ENCODE data around the gene FMO4. TPM values are rescaled to one million over a fixed set of nuclear protein-coding genes. Genes with fewer than 3 reads are reported as not detected.
"Not testable (repeated sequence)": the region's sequence is repeated elsewhere in the genome, so short reads cannot be mapped to it uniquely, and the experiment has no call there.

FMO4 gene
- polyA plus RNA-seq, 1 experiment, result 1.2 TPM

- CTCF ChIA-PET, result no interaction called here
- no peaks in the 10 kb centered on the region for H3K9me3 ChIP-seq (ENCODE audit: control insufficient read depth, insufficient read depth, low read length)
- POLR2A ChIA-PET, result no interaction called here
- H3K4me3 ChIP-seq (ENCODE audit: low read depth, low read length), result no peak overlapping the region
- no peak for DNase-seq (ENCODE audit: low read depth, low spot score)
- TF ChIP-seq, protein P1, sequence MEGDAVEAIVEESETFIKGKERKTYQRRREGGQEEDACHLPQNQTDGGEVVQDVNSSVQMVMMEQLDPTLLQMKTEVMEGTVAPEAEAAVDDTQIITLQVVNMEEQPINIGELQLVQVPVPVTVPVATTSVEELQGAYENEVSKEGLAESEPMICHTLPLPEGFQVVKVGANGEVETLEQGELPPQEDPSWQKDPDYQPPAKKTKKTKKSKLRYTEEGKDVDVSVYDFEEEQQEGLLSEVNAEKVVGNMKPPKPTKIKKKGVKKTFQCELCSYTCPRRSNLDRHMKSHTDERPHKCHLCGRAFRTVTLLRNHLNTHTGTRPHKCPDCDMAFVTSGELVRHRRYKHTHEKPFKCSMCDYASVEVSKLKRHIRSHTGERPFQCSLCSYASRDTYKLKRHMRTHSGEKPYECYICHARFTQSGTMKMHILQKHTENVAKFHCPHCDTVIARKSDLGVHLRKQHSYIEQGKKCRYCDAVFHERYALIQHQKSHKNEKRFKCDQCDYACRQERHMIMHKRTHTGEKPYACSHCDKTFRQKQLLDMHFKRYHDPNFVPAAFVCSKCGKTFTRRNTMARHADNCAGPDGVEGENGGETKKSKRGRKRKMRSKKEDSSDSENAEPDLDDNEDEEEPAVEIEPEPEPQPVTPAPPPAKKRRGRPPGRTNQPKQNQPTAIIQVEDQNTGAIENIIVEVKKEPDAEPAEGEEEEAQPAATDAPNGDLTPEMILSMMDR (IDR thresholded peaks at IDR 0.05; ENCODE audit: low read depth, low read length), result no peak
- H3K27me3 ChIP-seq (ENCODE audit: control insufficient read depth, insufficient read depth, low read length), result no peaks in the 10 kb centered on the region
- H3K27ac ChIP-seq (ENCODE audit: low read depth, low read length), result no peak overlapping the region
These were observed 23.4 kb upstream of the FMO4 start for GRCh38 chr1:171290621-171291020.

DNA sequence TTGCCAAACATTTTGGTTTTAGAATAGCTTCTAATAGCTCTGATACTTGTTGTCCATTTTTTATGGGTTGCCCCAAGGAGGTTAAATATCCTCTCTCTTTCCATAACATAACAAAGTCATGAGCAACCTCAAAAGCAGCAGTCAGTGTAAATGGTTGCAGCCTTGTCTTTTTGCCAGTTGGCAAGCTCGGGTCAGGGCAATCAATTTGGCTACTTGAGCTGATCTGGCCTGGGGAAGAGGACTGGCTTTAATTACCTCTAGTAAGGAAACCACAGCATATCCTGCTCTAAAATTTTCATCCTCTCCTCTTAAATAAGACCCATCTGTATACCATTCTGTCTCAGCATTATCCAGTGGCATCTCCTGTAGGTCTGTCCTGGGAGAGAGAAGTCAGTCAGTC is 21.2 kb upstream of the FMO4 start:
- CTCF ChIA-PET, result interaction anchor here (1.1 kb wide), 1 partner anchor 325 kb away, joined by 4 read pairs; no protein-coding TSS in a partner anchor
- no peak for DNase-seq (ENCODE audit: low read depth, low spot score)
- POLR2A ChIA-PET, result no interaction called here
- Histone ChIP-seq H3K9me3 (ENCODE audit: control insufficient read depth, insufficient read depth, low read length) (no peaks in the 10 kb centered on the region), H3K4me3 (ENCODE audit: low read depth, low read length) (no peak overlapping the region), H3K27ac (ENCODE audit: low read depth, low read length) (no peak overlapping the region), H3K27me3 (ENCODE audit: control insufficient read depth, insufficient read depth, low read length) (no peaks in the 10 kb centered on the region)
- TF ChIP-seq, protein P1 (IDR thresholded peaks at IDR 0.05; ENCODE audit: low read depth, low read length), result no peak

DNA sequence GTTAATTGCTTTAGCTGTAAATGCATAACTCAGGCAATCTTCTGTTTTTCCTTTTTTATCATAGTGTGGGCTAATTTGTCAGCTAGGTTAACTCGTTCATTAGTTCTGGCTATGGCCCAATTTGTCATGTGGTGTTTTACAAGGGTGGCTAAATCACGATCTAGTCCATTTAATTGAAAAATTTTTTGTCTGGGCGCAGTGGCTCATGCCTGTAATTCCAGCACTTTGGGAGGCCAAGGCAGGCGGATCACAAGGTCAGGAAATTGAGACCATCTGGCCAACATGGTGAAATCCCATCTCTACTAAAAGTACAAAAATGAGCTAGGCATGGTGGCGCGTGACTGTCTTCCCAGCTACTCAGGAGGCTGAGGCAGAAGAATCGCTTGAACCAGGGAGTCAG is 18.6 kb upstream of the FMO4 start:
- DNase-seq (ENCODE audit: low read depth, low spot score); H3K27ac ChIP-seq (ENCODE audit: low read depth, low read length); POLR2A ChIA-PET; H3K9me3 ChIP-seq (ENCODE audit: control insufficient read depth, insufficient read depth, low read length); H3K4me3 ChIP-seq (ENCODE audit: low read depth, low read length); H3K27me3 ChIP-seq (ENCODE audit: control insufficient read depth, insufficient read depth, low read length): not testable (repeated sequence)
- CTCF ChIA-PET, result interaction anchor here (1.0 kb wide), 1 partner anchor 18 kb away, joined by 5 read pairs; the partner anchor contains the start of gene FMO4

- Histone ChIP-seq H3K9me3 (ENCODE audit: control insufficient read depth, insufficient read depth, low read length) (no peaks in the 10 kb centered on the region), H3K27me3 (ENCODE audit: control insufficient read depth, insufficient read depth, low read length) (no peaks in the 10 kb centered on the region), H3K27ac (ENCODE audit: low read depth, low read length) (no peak overlapping the region), H3K4me3 (ENCODE audit: low read depth, low read length) (no peak overlapping the region)
- ChIA-PET CTCF (interaction anchor here (1.0 kb wide), 1 partner anchor 18 kb away, joined by 5 read pairs; the partner anchor contains the start of gene FMO4), POLR2A (no interaction called here)
- TF ChIP-seq, protein P1 (IDR thresholded peaks at IDR 0.05; ENCODE audit: low read depth, low read length), result no peak
- DNase-seq (ENCODE audit: low read depth, low spot score), result no peak
These were observed 18.2 kb upstream of the FMO4 start for GRCh38 chr1:171295821-171296220.

GRCh38 chr1:171296897-171297296 is 17.1 kb upstream of the FMO4 start:
- H3K4me3 ChIP-seq (ENCODE audit: low read depth, low read length), result no peak overlapping the region
- no peaks in the 10 kb centered on the region for H3K27me3 ChIP-seq (ENCODE audit: control insufficient read depth, insufficient read depth, low read length)
- ChIA-PET POLR2A (no interaction called here), CTCF (interaction anchor here (0.6 to 2.8 kb wide), 3 partner anchors 16 to 179 kb away, joined by 3 to 13 read pairs (median 4); partner anchors contain the start of gene FMO4)
- DNase-seq (ENCODE audit: low read depth, low spot score), result no peak
- no peak overlapping the region for H3K27ac ChIP-seq (ENCODE audit: low read depth, low read length)
- no peaks in the 10 kb centered on the region for H3K9me3 ChIP-seq (ENCODE audit: control insufficient read depth, insufficient read depth, low read length)
- TF ChIP-seq, protein P1 (IDR thresholded peaks at IDR 0.05; ENCODE audit: low read depth, low read length), result no peak
